Effector memory CD4-positive, alpha-beta T cell (primary cell): Measurements from ENCODE around the gene NARS2.
"Not testable (repeated sequence)": the region's sequence is repeated elsewhere in the genome, so short reads cannot be mapped to it uniquely, and the experiment has no call there.

Experiments
- DNase-seq, 3 donors: peaks; one replicate each; pipeline ENCODE4 v3.0.0-alpha.2; 2020
- H3K27ac ChIP-seq: 2 replicates; pipeline ENCODE4 v1.7.0; 2013; ENCODE audit warnings: mild to moderate bottlenecking, low read length, moderate library complexity; ENCODE audit not compliant: insufficient read depth, poor library complexity, severe bottlenecking
- H3K27me3 ChIP-seq: replicated peaks from 2 replicates; pipeline ENCODE4 v1.7.0; 2013; ENCODE audit warnings: mild to moderate bottlenecking, low read length; ENCODE audit not compliant: insufficient read depth, control insufficient read depth, poor library complexity, severe bottlenecking
- H3K36me3 ChIP-seq: 2 replicates; pipeline ENCODE4 v1.7.0; 2013; ENCODE audit warnings: mild to moderate bottlenecking, low read length, moderate library complexity; ENCODE audit not compliant: control insufficient read depth, insufficient read depth
- H3K4me1 ChIP-seq: 2 replicates; pipeline ENCODE4 v1.7.0; 2013; ENCODE audit warnings: low read length, mild to moderate bottlenecking; ENCODE audit not compliant: control insufficient read depth, insufficient read depth, poor library complexity, severe bottlenecking
- H3K4me3 ChIP-seq: 2 replicates; pipeline ENCODE4 v1.7.0; 2013; ENCODE audit warnings: low read length, low read depth, mild to moderate bottlenecking; ENCODE audit not compliant: insufficient read depth, poor library complexity, severe bottlenecking
- H3K9me3 ChIP-seq: 2 replicates; pipeline ENCODE4 v1.7.0; 2013; ENCODE audit warnings: mild to moderate bottlenecking, low read length, moderate library complexity; ENCODE audit not compliant: control insufficient read depth

NARS2 gene

GRCh38 chr11:78605296-78605695 is 30.6 kb upstream of the NARS2 start:
- Histone ChIP-seq H3K4me3 (no peak overlapping the region), H3K36me3 (no peaks in the 10 kb centered on the region), H3K27me3 (no peaks in the 10 kb centered on the region), H3K9me3 (no peaks in the 10 kb centered on the region), H3K27ac (no peak overlapping the region), H3K4me1 (no peaks in the 10 kb centered on the region)
- DNase-seq: no peak

DNA sequence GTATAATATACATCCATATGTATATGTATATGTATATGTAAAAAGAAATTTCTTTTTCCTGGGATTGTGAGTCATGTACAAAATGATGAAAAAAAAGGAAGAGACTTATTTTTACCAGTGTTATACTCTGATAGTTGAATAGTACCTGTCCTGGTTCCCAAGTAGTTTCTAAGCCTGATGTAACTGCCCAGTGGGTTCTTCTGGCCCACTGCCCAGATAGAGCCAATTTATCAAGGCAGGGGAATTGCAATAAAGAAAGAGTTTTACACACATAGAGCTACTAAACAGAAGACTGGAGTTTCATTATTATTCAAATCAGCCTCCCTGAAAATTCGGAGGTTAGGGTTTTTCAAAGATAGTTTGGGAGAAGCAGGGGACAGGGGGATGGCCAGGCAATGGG is 29.1 kb upstream of the NARS2 start:
- Histone ChIP-seq H3K27me3 (no peaks in the 10 kb centered on the region), H3K9me3 (no peaks in the 10 kb centered on the region), H3K27ac (no peak overlapping the region), H3K4me3 (no peak overlapping the region), H3K36me3 (no peaks in the 10 kb centered on the region), H3K4me1 (no peaks in the 10 kb centered on the region)
- DNase-seq: no peak

GRCh38 chr11:78602771-78603170 is 28.1 kb upstream of the NARS2 start:
- H3K4me3 ChIP-seq, H3K4me1 ChIP-seq, H3K36me3 ChIP-seq, H3K27ac ChIP-seq, H3K9me3 ChIP-seq, DNase-seq, H3K27me3 ChIP-seq: not testable (repeated sequence)

GRCh38 chr11:78601066-78601465 is 26.4 kb upstream of the NARS2 start:
- DNase-seq, H3K36me3 ChIP-seq, H3K27ac ChIP-seq, H3K4me3 ChIP-seq, H3K9me3 ChIP-seq, H3K27me3 ChIP-seq, H3K4me1 ChIP-seq: not testable (repeated sequence)

- H3K36me3 ChIP-seq, H3K27ac ChIP-seq: not testable (repeated sequence)
Measured at GRCh38 chr11:78597579-78597978, 22.9 kb upstream of the NARS2 start.

GRCh38 chr11:78595436-78596130 is 20.9 kb upstream of the NARS2 start:
- no peak for DNase-seq
- Histone ChIP-seq H3K9me3 (no peaks in the 10 kb centered on the region), H3K27ac (no peak overlapping the region)

More at GRCh38 chr11:78597579-78597978, 22.9 kb upstream of the NARS2 start:
- not testable (repeated sequence) for H3K4me1 ChIP-seq, H3K9me3 ChIP-seq, H3K27me3 ChIP-seq, DNase-seq, H3K4me3 ChIP-seq

DNA sequence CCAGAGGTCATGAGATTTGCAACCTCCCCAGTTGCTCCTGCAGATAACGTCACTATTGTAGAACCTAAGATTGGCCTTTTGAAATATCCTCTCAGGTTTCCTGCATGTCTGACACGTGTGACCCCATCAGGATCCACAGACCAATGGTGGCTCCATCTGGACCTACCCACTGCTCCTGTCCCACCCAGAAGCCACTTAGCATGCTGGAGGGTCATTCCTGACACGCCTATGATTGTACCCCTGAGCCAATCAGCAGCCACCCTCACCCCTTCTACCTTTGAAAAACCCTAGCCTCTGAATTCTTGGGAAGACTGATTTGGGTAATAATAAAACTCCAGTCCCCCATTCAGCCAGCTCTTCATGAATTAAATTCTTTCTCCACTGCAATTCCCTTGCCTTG is 20.1 kb upstream of the NARS2 start:
- Histone ChIP-seq H3K27ac (no peak overlapping the region), H3K9me3 (no peaks in the 10 kb centered on the region), H3K27me3 (no peaks in the 10 kb centered on the region), H3K4me1 (no peaks in the 10 kb centered on the region), H3K36me3 (no peaks in the 10 kb centered on the region), H3K4me3 (no peak overlapping the region)
- DNase-seq: no peak

More at GRCh38 chr11:78595436-78596130, 20.9 kb upstream of the NARS2 start:
- no peaks in the 10 kb centered on the region for H3K4me1 ChIP-seq
- H3K27me3 ChIP-seq: no peaks in the 10 kb centered on the region
- H3K36me3 ChIP-seq: no peaks in the 10 kb centered on the region
- no peak overlapping the region for H3K4me3 ChIP-seq

GRCh38 chr11:78588517-78588916 is 13.9 kb upstream of the NARS2 start:
- Histone ChIP-seq H3K27ac (no peak overlapping the region), H3K4me3 (no peak overlapping the region), H3K4me1 (no peaks in the 10 kb centered on the region), H3K9me3 (peaks cover 4% of the 10 kb centered on the region), H3K27me3 (no peaks in the 10 kb centered on the region), H3K36me3 (no peaks in the 10 kb centered on the region)
- no peak for DNase-seq

DNA sequence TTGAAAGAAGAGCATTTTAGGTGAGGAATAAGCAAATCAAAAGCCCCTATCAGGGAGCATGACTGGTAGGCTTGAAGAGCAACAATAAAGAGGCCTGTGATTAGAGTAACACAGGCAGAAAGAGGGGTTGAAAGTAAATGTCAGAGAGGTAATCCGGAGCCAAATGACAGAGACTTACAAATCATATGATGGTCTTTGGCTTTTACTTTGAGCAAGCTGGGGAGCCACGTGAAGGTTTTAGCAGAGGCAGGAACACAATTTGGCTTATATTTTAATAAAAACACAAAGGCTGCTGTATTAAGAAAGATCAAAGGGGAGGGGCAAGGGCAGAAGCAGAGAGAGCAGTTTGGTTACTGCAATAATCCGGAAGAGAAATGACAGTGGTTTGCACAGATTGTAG is 12.8 kb upstream of the NARS2 start:
- Histone ChIP-seq H3K36me3 (no peaks in the 10 kb centered on the region), H3K9me3 (peaks cover 6% of the 10 kb centered on the region), H3K27me3 (no peaks in the 10 kb centered on the region), H3K4me3 (no peak overlapping the region), H3K27ac (no peak overlapping the region), H3K4me1 (no peaks in the 10 kb centered on the region)
- DNase-seq: no peak

- Histone ChIP-seq H3K4me1 (no peaks in the 10 kb centered on the region), H3K4me3 (no peak overlapping the region), H3K9me3 (peaks cover 6% of the 10 kb centered on the region), H3K36me3 (no peaks in the 10 kb centered on the region), H3K27me3 (no peaks in the 10 kb centered on the region), H3K27ac (no peak overlapping the region)
- DNase-seq: no peak
Measured at GRCh38 chr11:78586452-78587046, 11.9 kb upstream of the NARS2 start.
